NCI-H1694 treated with DMSO at 0.1 percent for 48 hours (cell line): ENCODE results near the gene CEP57.
A peak's percentile ranks its signal among the peaks of the same experiment; 100 is the strongest.

Experiments
- DNase-seq: peaks from one replicate; lab custom pipeline; 2025; lab: John Stamatoyannopoulos, UW

The CEP57 gene

GRCh38 chr11:95790123-95790932, at the start of gene CEP57:
Gene CEP57, plus strand, starts transcription at chr11:95790498. Its CDS starts 201 bp downstream, at chr11:95790699.
- peak; percentile 75 for DNase-seq

GRCh38 chr11:95750101-95750500, 40.2 kb upstream of the CEP57 start:
- DNase-seq: no peak

GRCh38 chr11:95751515-95751914, 38.8 kb upstream of the CEP57 start:
- no peak for DNase-seq

DNA sequence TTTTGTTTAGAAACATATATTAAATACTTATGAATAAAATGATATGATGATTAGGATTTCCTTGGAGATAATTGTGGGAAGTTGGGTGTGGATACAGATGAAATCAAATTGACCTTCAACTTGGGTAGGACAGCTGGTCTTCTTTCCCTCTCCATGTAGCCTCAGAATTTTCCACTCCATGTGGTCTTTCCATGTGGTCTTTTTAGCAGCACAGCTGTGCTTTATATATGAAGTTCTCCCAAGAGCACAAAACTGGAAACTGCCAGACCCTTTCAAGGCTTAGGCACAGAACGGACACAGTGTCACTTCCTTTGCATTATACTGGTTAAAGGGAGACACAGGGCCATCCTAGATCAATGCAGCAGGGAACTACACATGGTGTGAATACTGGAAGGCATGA, 29.4 kb upstream of the CEP57 start:
- no peak for DNase-seq

GRCh38 chr11:95762534-95762933, 27.8 kb upstream of the CEP57 start:
- DNase-seq: no peak

DNA sequence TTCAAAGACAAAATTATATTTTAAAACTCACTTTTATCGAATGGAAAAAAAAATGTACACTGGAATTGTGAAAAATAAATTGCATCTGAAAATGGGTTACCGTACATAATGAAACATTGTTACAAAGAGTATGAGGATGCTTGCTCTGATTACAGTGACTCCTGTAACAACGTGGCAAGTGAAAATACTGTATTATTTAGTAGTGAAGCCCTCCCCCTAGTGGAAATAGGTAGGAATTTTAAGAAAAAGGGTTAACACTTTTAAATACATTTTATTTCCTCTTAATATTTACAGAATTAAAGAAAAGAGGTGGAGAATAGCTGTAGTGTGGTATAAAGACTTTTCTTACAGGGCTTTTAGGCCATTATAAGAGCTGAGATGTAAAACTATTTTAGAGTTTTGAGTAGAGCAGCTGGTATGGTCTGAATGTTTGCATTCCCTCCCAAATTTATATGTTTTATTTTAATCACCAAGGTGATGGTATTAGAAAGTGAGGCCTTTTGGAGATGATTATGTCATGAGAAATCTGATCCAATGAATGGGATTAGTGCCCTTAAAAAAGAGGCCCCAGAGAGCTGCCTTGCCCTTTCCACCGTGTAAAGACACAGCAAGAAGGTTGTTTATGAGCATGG, 25.9 kb upstream of the CEP57 start:
- peak; percentile 26 for DNase-seq

- no peak for DNase-seq
These were observed 23.6 kb upstream of the CEP57 start for GRCh38 chr11:95766701-95767100.

DNA sequence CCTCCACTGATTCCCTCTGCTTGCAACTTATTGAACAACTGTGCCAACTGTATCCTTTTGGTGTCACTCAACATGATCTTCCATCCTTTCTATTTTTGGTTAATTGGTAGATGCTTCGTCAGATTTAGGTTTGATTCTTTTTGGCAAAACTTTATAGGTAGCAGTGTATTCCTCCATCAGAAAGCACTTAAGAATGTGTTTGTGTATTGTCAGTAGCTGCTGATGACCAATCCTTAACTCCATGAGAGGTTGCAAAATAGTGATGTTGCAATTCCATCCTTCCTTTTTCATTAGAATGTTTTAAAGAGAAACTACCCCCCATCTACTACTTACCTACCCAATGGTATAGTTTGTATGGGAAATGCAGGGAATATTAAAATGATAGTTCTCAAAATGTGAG, 22.8 kb upstream of the CEP57 start:
- no peak for DNase-seq

GRCh38 chr11:95768521-95768920, 21.8 kb upstream of the CEP57 start:
- DNase-seq: no peak

- DNase-seq: no peak
These were observed 13.4 kb upstream of the CEP57 start for GRCh38 chr11:95776859-95777258.

- DNase-seq: no peak
These were observed 11.6 kb upstream of the CEP57 start for GRCh38 chr11:95778699-95779098.

DNA sequence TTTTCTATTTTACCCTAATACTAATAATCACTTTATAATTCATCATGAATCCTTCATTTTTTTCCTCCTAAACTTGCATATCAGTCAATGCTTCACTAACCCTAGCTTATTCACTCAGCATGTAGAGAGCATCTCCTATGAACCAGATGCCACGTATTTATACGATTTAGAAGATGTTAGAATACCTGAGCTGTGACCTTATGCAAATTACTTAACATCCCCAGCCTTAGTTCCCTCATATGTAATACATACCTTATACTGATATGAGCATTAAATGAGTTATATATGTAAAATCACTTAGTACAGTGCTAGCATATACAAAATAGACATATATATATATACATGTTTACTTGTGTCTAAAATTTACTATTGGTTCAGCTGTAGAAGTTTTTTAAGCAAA, 9.8 kb upstream of the CEP57 start:
- no peak for DNase-seq

- no peak for DNase-seq
These were observed 1.3 kb upstream of the CEP57 start for GRCh38 chr11:95788921-95789505.

GRCh38 chr11:95789506-95790122, 684 bp upstream of the CEP57 start, which contains the start of gene FAM76B:
Gene FAM76B, minus strand, starts transcription at chr11:95789782. Its CDS starts 304 bp downstream, at chr11:95789478.
- peak; percentile 90 for DNase-seq

DNA sequence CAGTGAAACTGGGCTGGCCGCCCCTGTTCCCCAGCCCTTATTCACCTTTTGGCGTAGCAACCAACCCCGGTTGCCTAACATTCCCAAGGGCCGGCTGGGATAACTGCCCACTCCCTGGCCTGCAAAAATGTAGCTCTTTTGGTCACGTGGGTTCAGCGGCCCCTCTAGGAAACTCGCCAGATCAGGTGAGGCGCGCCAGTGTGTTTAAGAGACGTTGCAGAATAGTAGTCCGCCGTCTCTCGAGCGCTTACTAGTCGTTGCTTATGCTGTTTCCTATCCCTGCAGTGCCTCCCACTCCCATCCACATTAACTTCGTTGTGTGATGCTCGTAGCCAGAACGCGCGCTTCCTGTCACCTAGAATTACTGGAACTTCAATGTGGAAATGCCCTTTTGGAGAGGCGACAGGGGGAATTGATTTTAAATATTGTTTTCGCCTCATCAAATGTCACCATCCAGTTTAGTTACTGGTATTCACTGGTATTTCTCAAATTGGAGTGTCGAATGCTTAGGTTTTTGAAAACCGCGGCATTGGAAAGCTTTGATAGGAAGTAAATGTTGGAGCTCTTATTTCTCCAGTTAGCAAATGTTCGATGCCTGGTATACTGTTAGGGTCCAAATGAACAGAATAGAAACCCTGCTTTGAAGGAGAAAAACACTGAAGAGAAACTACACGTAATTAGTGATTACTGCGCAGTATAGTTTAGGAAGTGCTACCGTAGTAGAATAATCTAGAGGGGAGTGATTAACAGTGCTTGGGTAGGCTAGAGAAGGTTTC, 823 bp downstream of the CEP57 start:
- DNase-seq: no peak

GRCh38 chr11:95791709-95792033, 1.4 kb downstream of the CEP57 start:
- no peak for DNase-seq

GRCh38 chr11:95792200-95792599, 1.9 kb downstream of the CEP57 start:
- DNase-seq: no peak

DNA sequence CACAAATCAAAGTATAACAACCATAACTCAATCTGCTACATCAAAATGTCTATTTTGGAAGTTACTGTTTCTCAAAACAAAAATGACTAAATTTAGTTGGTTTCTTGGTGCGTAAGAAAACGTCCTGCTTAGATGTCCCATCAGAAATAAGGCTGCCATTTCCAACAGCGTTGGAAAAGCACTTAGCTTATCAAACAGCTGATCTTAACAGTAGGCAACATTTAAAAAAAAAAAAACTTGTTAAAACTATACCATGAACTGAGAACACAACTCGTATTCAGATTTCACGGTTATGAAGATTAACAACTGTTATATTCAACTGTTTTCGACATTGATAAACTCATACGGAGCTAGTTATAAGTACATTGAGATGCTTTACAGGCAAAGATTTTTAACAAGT, 2.4 kb downstream of the CEP57 start:
- no peak for DNase-seq

DNA sequence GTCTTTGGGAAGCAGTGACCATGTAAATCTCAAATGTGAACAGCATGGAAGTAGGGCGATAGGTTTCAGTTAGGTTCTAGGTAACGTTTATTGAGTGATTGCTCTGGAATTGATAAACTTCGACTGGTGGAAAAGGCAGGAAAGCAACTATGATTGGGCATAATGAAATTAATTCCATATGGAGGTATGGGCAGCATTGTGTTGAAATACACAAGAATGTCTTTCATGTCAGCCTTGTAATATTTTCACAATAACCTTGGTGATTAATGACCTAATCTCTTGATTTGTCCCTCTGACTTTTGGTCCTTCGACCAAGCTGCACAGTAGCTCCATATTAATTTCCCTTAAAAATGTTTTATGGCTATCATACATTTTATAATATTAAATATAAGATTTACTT, 2.8 kb downstream of the CEP57 start:
- DNase-seq: no peak

DNA sequence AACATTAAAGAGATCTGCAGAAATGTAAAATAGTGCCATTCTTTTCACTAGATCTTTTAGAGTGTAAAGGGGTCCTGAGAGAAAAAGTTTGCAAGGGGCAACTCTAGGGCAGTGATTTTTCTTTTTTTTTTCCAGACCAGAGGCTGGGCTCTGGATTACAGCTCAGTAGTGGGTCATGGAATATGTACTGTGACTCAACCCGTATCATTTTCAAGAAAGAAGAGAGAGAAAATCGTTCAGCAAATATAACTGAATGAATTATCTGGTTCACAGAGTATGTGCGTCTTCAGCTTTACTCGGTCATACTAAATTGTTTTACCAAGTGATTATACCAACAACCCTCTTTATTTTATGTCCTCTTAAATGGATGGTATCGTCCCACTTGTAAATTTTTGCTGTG, 3.8 kb downstream of the CEP57 start:
- no peak for DNase-seq

- no peak for DNase-seq
These were observed 5.5 kb downstream of the CEP57 start for GRCh38 chr11:95795627-95796295.

DNA sequence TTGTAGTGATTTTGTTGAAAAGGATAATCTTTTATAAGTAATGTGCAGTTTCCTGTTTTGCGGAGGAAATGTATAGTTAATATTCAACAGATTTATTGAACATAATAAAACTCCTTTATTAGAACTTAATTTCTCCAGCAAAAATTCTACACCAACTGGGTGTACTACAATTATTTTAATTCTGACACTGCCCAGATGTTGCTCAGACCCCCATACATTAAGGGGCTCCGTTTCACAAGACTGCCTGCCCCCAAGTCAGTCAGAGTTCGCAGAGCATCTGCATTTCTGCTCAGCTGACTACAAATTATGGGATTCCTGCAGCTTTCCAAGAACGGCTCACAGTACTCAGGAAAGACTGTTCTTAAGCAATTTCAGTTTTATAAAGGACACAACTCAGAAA, 6.2 kb downstream of the CEP57 start:
- DNase-seq: no peak
